GM04503 (cell line): ENCODE data around the gene KCNIP1.

ENCODE experiments used
- DNase-seq: peaks from one replicate; pipeline ENCODE4 v3.0.0-alpha.2; 2012; ENCODE audit warnings: low read depth

KCNIP1 gene

GRCh38 chr5:170785416-170785815, 281.6 kb downstream of the KCNIP1 start:
- no peak for DNase-seq
